H1 (cell line): ENCODE data around the gene YOD1. TPM values are rescaled to one million over a fixed set of nuclear protein-coding genes. Genes with fewer than 3 reads are reported as not detected.

ENCODE experiments used
- CTCF ChIA-PET: fragments of 300-600 bp; sonication (Branson Sonifier 250); formaldehyde crosslinking; loops from one replicate; lab custom pipeline; 2021; ENCODE audit not compliant: partially characterized antibody; lab: Charles Lee
- POLR2A ChIA-PET: fragments of 300-600 bp; sonication (Branson Sonifier 250); formaldehyde crosslinking; loops from one replicate; lab custom pipeline; 2021; ENCODE audit warnings: inconsistent platforms; ENCODE audit not compliant: partially characterized antibody; lab: Charles Lee
- DNase-seq, 2 experiments: peaks; one replicate each; pipeline versions ENCODE4 v3.0.0 to v3.0.0-alpha.2; 2010 to 2022; ENCODE audit warnings: low spot score in 2 of 2, low read depth in 1 of 2, mixed read lengths in 1 of 2
- FAIRE-seq: peaks from 2 replicates; lab custom pipeline; 2011; peaks lifted over from hg19 to GRCh38; lab: Jason Lieb, UNC
- H2AFZ ChIP-seq: 2 replicates; pipeline ENCODE4 v1.8.1; 2012; ENCODE audit warnings: low read length, inconsistent platforms
- H2AK5ac ChIP-seq: 2 replicates; pipeline ENCODE4 v1.6.1; 2013; ENCODE audit warnings: low read depth, low read length
- H2BK120ac ChIP-seq: replicated peaks from 2 replicates; pipeline ENCODE3; 2013; ENCODE audit warnings: low read depth, low read length, inconsistent platforms
- H2BK12ac ChIP-seq: 2 replicates; pipeline ENCODE4 v1.6.1; 2013; ENCODE audit warnings: low read depth, low read length
- H2BK15ac ChIP-seq: 2 replicates; pipeline ENCODE4 v1.6.1; 2013; ENCODE audit warnings: low read length
- H2BK20ac ChIP-seq: 2 replicates; pipeline ENCODE4 v1.6.1; 2013; ENCODE audit warnings: low read length
- H2BK5ac ChIP-seq: 2 replicates; pipeline ENCODE4 v1.6.1; 2013; ENCODE audit warnings: low read depth, low read length
- H3K14ac ChIP-seq: 2 replicates; pipeline ENCODE4 v1.6.1; 2013; ENCODE audit warnings: inconsistent platforms; ENCODE audit not compliant: insufficient read length
- H3K18ac ChIP-seq: 2 replicates; pipeline ENCODE4 v1.6.1; 2013; ENCODE audit warnings: low read length; ENCODE audit errors: extremely low read depth
- H3K23ac ChIP-seq: 2 replicates; pipeline ENCODE4 v1.6.1; 2013; ENCODE audit warnings: inconsistent platforms; ENCODE audit not compliant: insufficient read length
- H3K23me2 ChIP-seq: 2 replicates; pipeline ENCODE4 v1.6.1; 2013; ENCODE audit warnings: low read depth, low read length
- H3K27ac ChIP-seq: 2 replicates; pipeline ENCODE4 v1.6.1; 2011; ENCODE audit warnings: low read depth, low read length, inconsistent platforms
- H3K27me3 ChIP-seq, 4 experiments: replicated peaks in 1 of 4; 1 replicate in 1 of 4; 2 replicates in 3 of 4; pipeline versions ENCODE4 v1.6.1 to v1.8.1; 2011 to 2013; ENCODE audit warnings: low read length in 3 of 4, mild to moderate bottlenecking in 3 of 4, inconsistent platforms in 2 of 4, mixed read lengths in 2 of 4, moderate library complexity in 1 of 4; ENCODE audit not compliant: control insufficient read depth in 3 of 4, insufficient read depth in 3 of 4; ENCODE audit errors: extremely low read depth in 1 of 4
- H3K36me3 ChIP-seq, 4 experiments: 2 replicates each; pipeline versions ENCODE4 v1.6.1 to v1.8.1; 2011 to 2013; ENCODE audit warnings: mild to moderate bottlenecking in 4 of 4, low read length in 3 of 4, moderate library complexity in 2 of 4, control low read depth in 1 of 4, inconsistent platforms in 1 of 4; ENCODE audit not compliant: insufficient read depth in 4 of 4, control insufficient read depth in 2 of 4
- H3K4ac ChIP-seq: replicated peaks from 2 replicates; pipeline ENCODE3; 2013; ENCODE audit warnings: low read length, low read depth, mixed read lengths, inconsistent platforms; ENCODE audit not compliant: insufficient read length
- H3K4me1 ChIP-seq, 4 experiments: replicated peaks in 1 of 4; 1 replicate in 1 of 4; 2 replicates in 3 of 4; pipeline versions ENCODE4 v1.6.1 to v1.8.1; 2011 to 2013; ENCODE audit warnings: low read length in 3 of 4, inconsistent platforms in 2 of 4, mixed read lengths in 1 of 4; ENCODE audit not compliant: insufficient read depth in 4 of 4, control insufficient read depth in 3 of 4
- H3K4me2 ChIP-seq, 2 experiments: 2 replicates each; pipeline versions ENCODE4 v1.6.1 to v1.8.1; 2011 to 2013; ENCODE audit warnings: low read depth in 2 of 2, low read length in 2 of 2, control low read depth in 1 of 2, inconsistent platforms in 1 of 2, mild to moderate bottlenecking in 1 of 2; ENCODE audit not compliant: insufficient read depth in 1 of 2
- H3K4me3 ChIP-seq, 4 experiments: fragments of 200-600, 300-600 bp in 1 of 4; sonication (generic), shearing (Covaris generic), sonication (Bioruptor Twin) in 1 of 4; 2 replicates each; pipeline versions ENCODE4 v1.5.1 to v1.8.1; 2011 to 2016; ENCODE audit warnings: low read length in 4 of 4, low read depth in 3 of 4, control low read depth in 2 of 4, inconsistent platforms in 2 of 4, mild to moderate bottlenecking in 2 of 4, mixed read lengths in 1 of 4, moderate library complexity in 1 of 4; ENCODE audit not compliant: insufficient read depth in 2 of 4; ENCODE audit errors: extremely low read depth in 1 of 4
- H3K56ac ChIP-seq: replicated peaks from 2 replicates; pipeline ENCODE3; 2013; ENCODE audit warnings: low read depth, mild to moderate bottlenecking, mixed read lengths, low read length, inconsistent platforms; ENCODE audit not compliant: insufficient read length
- H3K79me1 ChIP-seq: 2 replicates; pipeline ENCODE4 v1.6.1; 2013; ENCODE audit warnings: low read depth, low read length, control low read depth
- H3K79me2 ChIP-seq, 2 experiments: 2 replicates each; pipeline versions ENCODE4 v1.6.1 to v1.8.1; 2012 to 2013; ENCODE audit warnings: low read length in 2 of 2, mild to moderate bottlenecking in 2 of 2, inconsistent platforms in 1 of 2; ENCODE audit not compliant: insufficient read depth in 2 of 2, control insufficient read depth in 1 of 2
- H3K9ac ChIP-seq, 4 experiments: replicated peaks in 1 of 4; 1 replicate in 1 of 4; 2 replicates in 3 of 4; pipeline versions ENCODE4 v1.6.1 to v1.8.1; 2011 to 2013; ENCODE audit warnings: low read depth in 3 of 4, low read length in 3 of 4, control low read depth in 2 of 4, mild to moderate bottlenecking in 2 of 4, moderate library complexity in 2 of 4, inconsistent platforms in 1 of 4; ENCODE audit errors: extremely low read depth in 1 of 4
- H3K9me3 ChIP-seq, 2 experiments: 2 replicates each; pipeline versions ENCODE4 v1.6.1 to v1.8.1; 2012 to 2013; ENCODE audit warnings: mild to moderate bottlenecking in 2 of 2, moderate library complexity in 2 of 2, control low read depth in 1 of 2, inconsistent platforms in 1 of 2, low read depth in 1 of 2, low read length in 1 of 2, mixed read lengths in 1 of 2; ENCODE audit not compliant: insufficient read depth in 2 of 2
- H4K20me1 ChIP-seq, 2 experiments: replicated peaks in 1 of 2; 2 replicates each; pipeline versions ENCODE3 to v1.8.1; 2011 to 2013; ENCODE audit warnings: inconsistent platforms in 2 of 2, low read length in 2 of 2, mild to moderate bottlenecking in 1 of 2; ENCODE audit not compliant: insufficient read depth in 2 of 2, control insufficient read depth in 1 of 2
- H4K5ac ChIP-seq: 2 replicates; pipeline ENCODE4 v1.6.1; 2013; ENCODE audit warnings: low read length, low read depth, mixed read lengths, inconsistent platforms; ENCODE audit not compliant: insufficient read length
- H4K8ac ChIP-seq: 2 replicates; pipeline ENCODE4 v1.8.0; 2013; ENCODE audit warnings: mild to moderate bottlenecking, moderate library complexity, low read length, inconsistent platforms; ENCODE audit not compliant: insufficient read depth; ENCODE audit errors: extremely low read depth
- H4K91ac ChIP-seq: replicated peaks from 2 replicates; pipeline ENCODE3; 2013; ENCODE audit warnings: low read length, mixed read lengths, inconsistent platforms; ENCODE audit not compliant: insufficient read length
- CEBPB ChIP-seq: IDR thresholded peaks from 2 replicates; pipeline ENCODE4 v1.6.1; 2012; ENCODE audit warnings: low read depth, low read length
- GTF2F1 ChIP-seq: IDR thresholded peaks from 2 replicates; pipeline ENCODE4 v1.6.1; 2012; ENCODE audit warnings: low read depth, low read length, improper control_type of control experiment, borderline replicate concordance
- HDAC6 ChIP-seq: IDR thresholded peaks from one replicate; pipeline ENCODE4 v1.7.1; 2012; ENCODE audit warnings: low read depth, mild to moderate bottlenecking, inconsistent platforms, low read length, moderate library complexity
- JUN ChIP-seq: IDR thresholded peaks from 2 replicates; pipeline ENCODE4 v1.6.1; 2011; ENCODE audit warnings: low read depth, mild to moderate bottlenecking, improper control_type of control experiment, low read length
- NRF1 ChIP-seq: IDR thresholded peaks from 2 replicates; pipeline ENCODE4 v1.6.1; 2011; ENCODE audit warnings: mild to moderate bottlenecking, low read depth, low read length, improper control_type of control experiment
- SP4 ChIP-seq: IDR thresholded peaks from 2 replicates; pipeline ENCODE4 v1.6.1; 2012; ENCODE audit warnings: low read length, inconsistent platforms
- WGBS, 2 experiments: shearing (Covaris generic) in 1 of 2; methylation state at CpG; one replicate each; pipeline versions ENCODE4 v1.1.6 to v1.1.7; 2013 to 2015; ENCODE audit warnings: low lambda C conversion rate in 2 of 2, mixed read lengths in 2 of 2, inconsistent platforms in 1 of 2, low coverage in 1 of 2, missing lambda C conversion rate in 1 of 2; ENCODE audit not compliant: insufficient replicate concordance in 2 of 2, insufficient coverage in 1 of 2, insufficient read length in 1 of 2; ENCODE audit errors: extremely low coverage in 1 of 2, missing lambda C conversion rate in 1 of 2; 5-methylcytosine and 5-hydroxymethylcytosine counted together
- polyA plus RNA-seq, 7 experiments: library from polyadenylated mRNA; depleted of rRNA in 3 of 7; stranded (reverse) in 5 of 7; unstranded in 2 of 7; fragments of >200 nt in 5 of 7; fragments of 200-250 nt in 2 of 7; gene quantifications; 1 replicate in 5 of 7; 2 replicates in 1 of 7; 4 replicates in 1 of 7; pipeline versions ENCODE4 v1.2.1 to v1.2.3, GENCODE V29; 2011 to 2013; ENCODE audit warnings: missing spikeins in 2 of 7, mixed read lengths in 2 of 7
- total RNA-seq: library from RNA; stranded (reverse); fragmentation: NEBNext Ultra II Directional; extraction: Animal tissue kit (Norgen Biotek cat#: 25700); gene quantifications from 2 replicates; pipeline ENCODE4 v1.2.1, GENCODE V29; 2021
- TF ChIP-seq, protein P1 (sequence below), 3 experiments: IDR thresholded peaks; 1 replicate in 2 of 3; 2 replicates in 1 of 3; pipeline versions ENCODE4 v1.5.1 to v1.6.1; 2011; ENCODE audit warnings: low read length in 3 of 3, mild to moderate bottlenecking in 3 of 3, inconsistent platforms in 2 of 3, low read depth in 1 of 3, moderate library complexity in 1 of 3; ENCODE audit not compliant: insufficient read depth in 1 of 3; ENCODE audit errors: control extremely low read depth in 1 of 3
- TF ChIP-seq, protein P2 (sequence below): IDR thresholded peaks from 2 replicates; pipeline ENCODE4 v1.6.1; 2011; ENCODE audit warnings: low read length, improper control_type of control experiment

Gene YOD1
- total and polyA plus RNA-seq, 2 of the 8 experiments (the other 6 are each of a cell fraction or from before 2014, with no cell fraction given) = 1.9 to 11.8 TPM

DNA sequence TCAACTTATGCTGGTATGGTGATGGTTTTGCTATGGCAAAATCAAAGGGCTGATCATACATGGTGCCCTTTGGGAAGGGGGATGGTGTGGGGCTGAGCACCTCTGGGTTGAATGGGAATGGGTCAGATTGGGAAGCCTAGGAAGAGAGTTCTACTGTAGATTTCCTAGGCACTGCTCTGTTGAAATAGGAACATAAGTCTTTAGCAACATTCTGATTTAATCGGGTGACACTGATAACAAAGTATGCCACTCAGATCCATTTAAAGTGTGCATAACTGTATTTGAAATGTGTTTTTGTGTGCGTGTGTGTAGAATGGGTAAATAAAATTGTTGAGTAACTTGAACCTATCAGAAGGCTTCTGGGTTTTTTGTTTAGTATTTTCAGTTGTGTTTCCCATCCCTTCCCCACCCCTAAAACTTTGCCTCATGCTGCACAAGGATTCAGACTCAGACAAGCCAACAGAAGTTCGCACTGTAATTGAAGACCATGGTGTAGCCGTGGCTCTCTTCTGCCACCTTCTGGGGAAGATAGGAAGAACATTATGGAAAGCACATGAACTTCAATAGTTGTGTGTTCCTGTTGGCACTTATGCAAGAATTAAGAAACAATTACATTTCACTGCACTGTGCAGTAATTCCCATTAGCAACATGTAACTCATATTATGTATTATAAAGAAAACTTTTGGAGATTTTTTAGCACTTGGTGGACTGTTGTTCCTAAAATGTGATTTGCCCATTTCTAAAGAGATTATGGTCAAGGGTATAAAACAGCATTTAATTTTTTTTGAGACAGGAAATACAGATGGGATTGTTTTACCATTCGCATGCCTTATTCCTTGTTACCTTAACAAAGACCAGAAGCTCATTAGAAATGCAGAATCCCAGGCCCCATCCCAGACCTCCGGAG lies 26.7 kb upstream of the YOD1 start:
- Histone ChIP-seq H2BK20ac (no peak overlapping the region), H3K9me3 (no peaks in the 10 kb centered on the region), H2AK5ac (no peak overlapping the region), H4K20me1 (no peaks in the 10 kb centered on the region), H2BK120ac (no peak overlapping the region), H2BK15ac (no peak overlapping the region), H3K56ac (no peak overlapping the region), H3K36me3 (peaks cover 0 to 4% (median under 1%) of the 10 kb centered on the region in 4 experiments; a peak in 4 of 8 replicates), H3K27ac (no peak overlapping the region), H3K79me2 (no peaks in the 10 kb centered on the region), H4K5ac (no peak overlapping the region), H3K14ac (no peak overlapping the region), H2BK12ac (no peak overlapping the region), H3K23me2 (no peaks in the 10 kb centered on the region), H3K4me3 (no peak overlapping the region), H3K4ac (no peak overlapping the region), H2BK5ac (no peak overlapping the region), H3K9ac (no peak overlapping the region), H3K79me1 (no peaks in the 10 kb centered on the region), H2AFZ (no peak overlapping the region), H3K27me3 (no peaks in the 10 kb centered on the region), H4K8ac (no peak overlapping the region), H3K23ac (no peak overlapping the region), H3K18ac (no peak overlapping the region), H3K4me2 (no peak overlapping the region), H3K4me1 (no peaks in the 10 kb centered on the region), H4K91ac (no peak overlapping the region)
- ChIA-PET CTCF (interaction anchor here (0.6 to 2.6 kb wide), 19 partner anchors 8 to 595 kb away, joined by 3 to 12 read pairs (median 3); partner anchors contain the start of gene C4BPB), POLR2A (interaction anchor here (1.0 kb wide), 1 partner anchor 69 kb away, joined by 3 read pairs; no protein-coding TSS in a partner anchor)
- peak in 1 of 2 experiments; percentile 69 for DNase-seq
- FAIRE-seq = peak; percentile 97
- WGBS, 2 experiments = 50% methylated on average over 6 of the region's 6 CpGs; no CpG with 5 or more reads in 1 of the 2 experiments
- TF ChIP-seq CEBPB (peak; percentile 62; the same call in 1 of the 2 replicates), HDAC6 (no peak), JUN (no peak), NRF1 (no peak), GTF2F1 (no peak), SP4 (no peak)
- TF ChIP-seq, protein P1, sequence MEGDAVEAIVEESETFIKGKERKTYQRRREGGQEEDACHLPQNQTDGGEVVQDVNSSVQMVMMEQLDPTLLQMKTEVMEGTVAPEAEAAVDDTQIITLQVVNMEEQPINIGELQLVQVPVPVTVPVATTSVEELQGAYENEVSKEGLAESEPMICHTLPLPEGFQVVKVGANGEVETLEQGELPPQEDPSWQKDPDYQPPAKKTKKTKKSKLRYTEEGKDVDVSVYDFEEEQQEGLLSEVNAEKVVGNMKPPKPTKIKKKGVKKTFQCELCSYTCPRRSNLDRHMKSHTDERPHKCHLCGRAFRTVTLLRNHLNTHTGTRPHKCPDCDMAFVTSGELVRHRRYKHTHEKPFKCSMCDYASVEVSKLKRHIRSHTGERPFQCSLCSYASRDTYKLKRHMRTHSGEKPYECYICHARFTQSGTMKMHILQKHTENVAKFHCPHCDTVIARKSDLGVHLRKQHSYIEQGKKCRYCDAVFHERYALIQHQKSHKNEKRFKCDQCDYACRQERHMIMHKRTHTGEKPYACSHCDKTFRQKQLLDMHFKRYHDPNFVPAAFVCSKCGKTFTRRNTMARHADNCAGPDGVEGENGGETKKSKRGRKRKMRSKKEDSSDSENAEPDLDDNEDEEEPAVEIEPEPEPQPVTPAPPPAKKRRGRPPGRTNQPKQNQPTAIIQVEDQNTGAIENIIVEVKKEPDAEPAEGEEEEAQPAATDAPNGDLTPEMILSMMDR (IDR thresholded peaks at IDR 0.05; ENCODE audit: control extremely low read depth in 1 of 3, insufficient read depth in 1 of 3, low read depth in 1 of 3, low read length in 3 of 3) = peak; percentile 4 to 87 (median 77)
- TF ChIP-seq, protein P2, sequence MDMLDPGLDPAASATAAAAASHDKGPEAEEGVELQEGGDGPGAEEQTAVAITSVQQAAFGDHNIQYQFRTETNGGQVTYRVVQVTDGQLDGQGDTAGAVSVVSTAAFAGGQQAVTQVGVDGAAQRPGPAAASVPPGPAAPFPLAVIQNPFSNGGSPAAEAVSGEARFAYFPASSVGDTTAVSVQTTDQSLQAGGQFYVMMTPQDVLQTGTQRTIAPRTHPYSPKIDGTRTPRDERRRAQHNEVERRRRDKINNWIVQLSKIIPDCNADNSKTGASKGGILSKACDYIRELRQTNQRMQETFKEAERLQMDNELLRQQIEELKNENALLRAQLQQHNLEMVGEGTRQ = no peak
